HG03039 (cell line): ENCODE measurements around the gene MFSD2B.
"Not testable (repeated sequence)": the region's sequence is repeated elsewhere in the genome, so short reads cannot be mapped to it uniquely, and the experiment has no call there.

ENCODE experiments used
- ATAC-seq: cut with Tn5 transposase; IDR thresholded peaks from one replicate; pipeline ENCODE4 v1.9.1; 2021; ENCODE audit warnings: mild to moderate bottlenecking, moderate library complexity; ENCODE audit not compliant: unreplicated experiment

Gene MFSD2B, protein sequence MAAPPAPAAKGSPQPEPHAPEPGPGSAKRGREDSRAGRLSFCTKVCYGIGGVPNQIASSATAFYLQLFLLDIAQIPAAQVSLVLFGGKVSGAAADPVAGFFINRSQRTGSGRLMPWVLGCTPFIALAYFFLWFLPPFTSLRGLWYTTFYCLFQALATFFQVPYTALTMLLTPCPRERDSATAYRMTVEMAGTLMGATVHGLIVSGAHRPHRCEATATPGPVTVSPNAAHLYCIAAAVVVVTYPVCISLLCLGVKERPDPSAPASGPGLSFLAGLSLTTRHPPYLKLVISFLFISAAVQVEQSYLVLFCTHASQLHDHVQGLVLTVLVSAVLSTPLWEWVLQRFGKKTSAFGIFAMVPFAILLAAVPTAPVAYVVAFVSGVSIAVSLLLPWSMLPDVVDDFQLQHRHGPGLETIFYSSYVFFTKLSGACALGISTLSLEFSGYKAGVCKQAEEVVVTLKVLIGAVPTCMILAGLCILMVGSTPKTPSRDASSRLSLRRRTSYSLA

DNA sequence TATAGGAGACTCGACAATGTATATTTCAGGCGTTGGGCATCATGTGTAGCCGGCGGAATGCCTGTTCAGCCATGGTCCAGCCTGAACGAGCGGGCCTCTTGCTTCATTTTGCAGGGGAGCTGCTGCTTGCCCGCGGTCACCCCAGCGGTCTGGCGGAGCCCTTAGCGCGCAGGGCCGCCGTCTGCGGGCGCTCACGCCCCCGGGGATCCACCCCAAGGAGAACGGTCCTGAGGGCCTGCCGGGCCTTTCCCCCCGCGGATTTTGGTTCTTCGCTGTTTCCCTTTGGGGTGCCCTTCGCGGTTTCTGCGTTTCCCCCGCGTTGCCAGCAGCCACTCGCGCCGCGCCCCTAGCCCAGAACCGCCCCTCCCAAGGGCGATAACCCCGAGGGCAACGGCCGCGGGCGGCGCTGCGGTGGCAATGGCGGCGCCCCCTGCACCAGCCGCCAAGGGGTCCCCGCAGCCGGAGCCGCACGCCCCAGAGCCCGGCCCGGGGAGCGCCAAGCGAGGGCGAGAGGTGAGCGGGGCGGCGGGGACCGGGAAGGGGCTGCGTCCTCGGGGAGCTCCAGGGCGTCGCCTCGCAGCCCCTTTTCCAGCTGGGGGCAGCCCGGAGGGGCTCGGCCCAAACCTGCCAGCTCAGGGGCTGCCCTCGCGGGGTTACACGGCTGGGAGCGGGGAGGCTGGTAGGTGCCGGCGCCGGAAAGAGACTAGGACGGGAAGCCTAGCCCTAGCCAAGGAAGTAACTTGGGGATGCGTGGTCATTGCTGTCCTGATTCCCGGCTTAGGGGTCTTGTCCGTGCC lies at the start of gene MFSD2B:
Gene MFSD2B (plus strand): TSS at position 406 of the 797 bp plus-strand sequence. CDS start 12 bp downstream, at position 418.
- ATAC-seq = no peak

DNA sequence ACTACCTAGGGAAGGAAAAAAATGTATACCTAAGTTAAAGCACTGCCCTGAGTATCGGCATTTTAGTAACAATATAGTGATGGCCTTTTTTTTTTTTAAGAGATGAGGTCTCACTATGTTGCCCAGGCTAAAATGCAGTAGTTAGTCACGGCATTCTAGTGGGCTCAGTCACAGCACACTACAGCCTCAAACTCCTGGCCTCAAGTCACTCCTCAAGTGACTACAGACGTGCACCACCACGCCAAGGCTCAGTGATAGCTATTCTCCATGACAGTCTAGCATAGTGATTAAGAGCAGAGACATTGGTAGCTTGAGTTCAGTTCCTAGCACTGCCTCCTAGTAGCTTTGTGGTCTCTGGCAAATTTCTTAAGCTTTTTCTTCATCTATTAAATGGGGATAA lies 42.0 kb upstream of the MFSD2B start:
- no peak for ATAC-seq

DNA sequence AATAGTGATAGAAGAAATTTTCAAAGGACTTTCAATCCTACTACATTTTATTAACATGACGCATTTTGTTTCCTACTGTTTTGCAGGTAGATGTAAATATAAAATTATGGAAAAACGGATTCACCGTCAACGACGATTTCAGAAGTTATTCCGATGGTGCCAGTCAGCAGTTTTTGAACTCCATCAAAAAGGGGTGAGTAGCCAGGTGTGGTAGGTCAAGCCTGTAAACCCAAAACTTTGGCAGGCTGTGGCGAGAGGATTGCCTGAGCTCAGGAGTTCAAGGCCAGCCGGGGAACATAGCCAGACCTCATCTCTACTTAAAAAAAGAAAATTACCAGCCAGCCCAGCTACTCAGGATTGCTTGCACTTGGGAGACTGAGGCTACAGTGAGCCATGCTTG lies 33.0 kb upstream of the MFSD2B start:
- ATAC-seq = no peak

DNA sequence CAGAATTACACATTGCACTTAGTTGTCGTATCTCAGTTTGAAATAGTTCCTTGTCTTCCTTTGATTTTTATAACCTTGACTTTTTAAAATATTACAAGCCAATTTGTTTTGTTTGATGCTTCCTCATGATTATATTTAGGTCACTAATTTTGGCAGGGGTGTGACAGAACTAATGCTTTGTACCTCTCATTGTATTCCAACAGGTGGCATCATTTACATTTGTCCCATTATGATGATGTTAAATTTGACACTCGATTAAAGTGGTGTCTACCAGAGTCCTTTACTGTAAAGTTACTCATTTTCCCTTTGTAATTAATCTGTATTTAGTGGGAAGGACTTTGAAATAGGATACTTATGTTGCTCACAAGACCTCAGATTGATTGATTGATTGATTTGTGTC lies 21.5 kb upstream of the MFSD2B start:
- no peak for ATAC-seq

DNA sequence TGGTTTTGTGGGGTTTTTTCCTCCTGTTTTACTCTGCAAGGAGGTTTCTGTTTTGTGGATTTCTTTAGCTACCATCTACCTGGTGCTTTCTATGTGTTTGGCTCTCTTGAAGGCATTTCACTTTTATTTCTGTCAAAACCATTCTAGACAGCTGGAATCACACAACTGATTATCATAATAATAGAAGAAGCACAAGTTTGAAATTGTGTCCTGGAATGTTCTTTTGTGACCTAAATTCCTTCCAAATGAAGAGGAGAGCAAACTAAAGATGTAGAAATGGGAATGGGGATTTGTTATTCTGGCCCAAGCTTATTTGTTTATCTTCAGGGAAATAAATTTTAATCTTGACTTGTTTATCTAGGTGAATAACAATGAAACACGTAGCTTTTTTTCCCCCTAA lies 17.0 kb upstream of the MFSD2B start:
- ATAC-seq = no peak

DNA sequence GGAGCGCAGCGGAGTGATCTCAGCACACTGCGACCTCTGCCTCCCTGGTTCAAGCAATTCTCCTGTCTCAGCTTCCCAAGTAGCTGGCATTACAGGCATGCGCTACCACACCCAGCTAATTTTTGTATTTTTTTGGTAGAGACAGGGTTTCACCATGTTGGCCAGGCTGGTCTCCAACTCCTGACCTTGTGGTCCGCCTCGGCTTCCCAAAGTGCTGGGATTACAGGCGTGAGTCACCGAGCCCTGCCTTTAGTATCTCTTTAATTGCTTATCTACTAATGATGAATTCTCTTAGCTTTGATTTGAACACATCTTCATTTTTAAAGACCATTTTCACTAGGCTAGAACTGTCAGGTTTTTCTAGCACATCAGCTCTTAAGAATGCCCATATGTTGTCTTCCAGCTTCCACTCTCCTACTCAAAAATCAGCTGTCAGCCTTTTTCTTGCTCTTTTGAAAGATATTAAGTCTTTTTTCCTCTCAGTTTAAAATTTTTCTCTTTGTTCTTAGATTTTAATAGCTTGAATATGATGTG lies 16.1 kb upstream of the MFSD2B start:
- no peak for ATAC-seq

DNA sequence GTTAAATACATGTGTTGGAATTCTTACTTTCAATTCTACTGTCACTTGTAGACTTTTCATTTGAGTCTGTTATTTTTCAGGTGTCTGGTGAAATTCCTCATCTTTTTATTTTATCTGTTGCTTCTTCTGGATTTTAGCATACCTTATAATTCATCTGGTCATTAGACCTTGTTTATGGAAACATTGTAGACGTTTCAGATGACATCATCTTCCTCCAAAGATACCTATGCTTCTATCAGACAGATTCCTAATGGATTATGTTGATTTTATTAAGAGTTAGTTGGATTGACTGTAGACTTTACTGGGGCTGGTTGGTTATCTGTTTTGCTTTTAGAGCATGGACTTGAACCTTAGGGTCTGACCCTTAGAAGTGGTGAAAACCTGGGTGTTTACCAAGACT lies 15.3 kb upstream of the MFSD2B start:
- no peak for ATAC-seq

DNA sequence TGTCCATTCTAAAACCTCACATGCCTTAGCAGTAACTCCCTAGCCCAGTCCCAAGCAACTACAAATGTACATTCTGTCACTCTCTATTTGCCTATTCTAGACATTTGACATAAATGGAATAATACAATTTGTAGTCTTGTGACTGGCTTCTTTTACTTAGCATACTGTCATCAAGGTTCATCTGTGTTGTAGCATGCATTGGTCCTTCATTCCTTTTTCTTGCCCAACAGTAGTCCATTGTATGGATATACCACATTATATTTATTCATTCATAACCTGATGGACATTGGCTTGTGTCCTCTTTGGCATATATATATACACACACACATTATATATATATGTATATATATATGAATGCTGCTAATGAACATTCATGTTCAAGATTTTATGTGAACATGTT lies 2.2 kb upstream of the MFSD2B start:
- no peak for ATAC-seq

DNA sequence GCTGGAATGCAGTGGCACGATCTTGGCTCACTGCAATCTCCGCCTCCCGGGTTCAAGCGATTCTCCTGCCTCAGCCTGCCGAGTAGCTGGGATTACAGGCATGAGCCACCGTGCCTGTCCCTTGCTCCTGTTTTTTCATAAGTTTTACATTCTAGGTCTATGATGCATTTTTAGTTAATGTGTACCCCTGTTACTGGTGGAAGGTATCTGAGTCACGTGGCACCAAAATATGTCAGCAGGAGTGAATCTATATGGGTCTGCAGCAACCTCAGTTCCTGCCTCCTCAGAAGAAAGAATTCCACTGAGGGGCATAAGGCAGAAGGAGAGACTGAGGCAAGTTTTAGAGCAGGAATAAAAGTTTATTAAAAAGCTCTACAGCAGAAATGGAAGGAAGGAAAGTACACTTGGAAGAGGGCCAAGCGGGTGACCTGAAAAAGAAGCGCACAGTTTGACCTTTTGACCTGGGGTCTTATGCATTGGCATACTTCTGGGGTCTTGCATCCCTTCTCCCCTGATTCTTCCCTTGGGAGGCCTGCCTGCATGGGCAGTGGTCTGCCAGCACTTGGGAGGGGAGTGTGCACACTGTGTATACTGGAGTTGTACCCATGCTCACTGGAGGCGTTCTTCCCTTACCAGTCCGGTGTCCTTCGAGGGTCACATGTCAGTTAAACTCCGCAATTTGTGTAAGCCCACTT lies 1.1 kb upstream of the MFSD2B start:
- ATAC-seq = no peak

DNA sequence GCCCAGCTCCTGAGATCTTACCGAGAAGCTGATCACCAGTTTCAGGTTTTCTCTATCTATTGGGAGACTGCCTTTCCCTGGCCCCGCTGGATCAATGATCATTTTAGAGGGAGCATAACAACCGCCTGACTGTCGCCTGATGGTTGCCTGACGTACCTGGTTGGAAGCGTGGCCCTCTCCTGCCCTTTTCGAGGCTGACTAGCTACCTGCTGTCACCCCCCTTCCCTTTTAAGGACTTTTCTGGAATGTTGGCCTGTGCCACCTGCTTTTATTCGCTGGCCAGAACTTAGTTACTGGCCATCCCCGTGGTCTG lies 562 bp upstream of the MFSD2B start:
- no peak for ATAC-seq

DNA sequence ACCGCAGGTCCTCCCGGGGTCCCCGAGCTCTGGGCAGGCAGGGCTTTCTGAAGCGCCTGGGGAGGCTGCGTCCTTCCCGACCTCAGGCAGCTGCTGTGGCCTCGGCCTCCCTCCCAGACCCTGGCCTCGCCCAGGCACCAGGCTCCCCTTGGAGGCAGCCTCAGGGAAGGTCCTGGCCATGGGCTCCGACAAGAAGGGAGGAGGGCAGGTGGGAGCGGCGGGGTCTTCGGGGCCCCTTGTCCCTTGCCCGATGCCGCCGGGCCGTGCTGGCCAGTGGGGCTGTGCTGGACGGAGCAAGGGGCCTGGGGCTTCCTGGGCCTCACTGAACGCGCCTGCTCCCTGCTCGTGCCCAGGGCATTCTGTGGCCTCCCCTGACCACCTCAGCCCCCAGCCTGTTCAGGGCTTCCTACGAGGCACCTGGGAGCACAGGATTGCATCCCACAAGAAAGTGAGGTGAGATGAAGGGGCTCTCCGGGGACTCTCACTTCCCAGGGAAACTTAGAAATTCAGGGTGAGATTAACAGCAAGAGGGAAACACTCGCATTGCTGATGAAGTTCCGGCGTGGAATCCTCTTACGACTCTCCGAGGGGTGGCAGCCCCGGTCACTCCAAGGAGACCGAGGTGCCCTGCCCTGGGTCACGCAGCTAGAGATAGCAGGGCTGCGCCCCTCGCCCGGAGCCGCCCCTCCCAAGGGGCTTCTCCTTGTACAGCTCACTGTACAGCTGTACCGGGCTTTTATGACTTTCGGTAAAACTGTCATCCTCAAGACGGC lies 778 bp downstream of the MFSD2B start:
- no peak for ATAC-seq

DNA sequence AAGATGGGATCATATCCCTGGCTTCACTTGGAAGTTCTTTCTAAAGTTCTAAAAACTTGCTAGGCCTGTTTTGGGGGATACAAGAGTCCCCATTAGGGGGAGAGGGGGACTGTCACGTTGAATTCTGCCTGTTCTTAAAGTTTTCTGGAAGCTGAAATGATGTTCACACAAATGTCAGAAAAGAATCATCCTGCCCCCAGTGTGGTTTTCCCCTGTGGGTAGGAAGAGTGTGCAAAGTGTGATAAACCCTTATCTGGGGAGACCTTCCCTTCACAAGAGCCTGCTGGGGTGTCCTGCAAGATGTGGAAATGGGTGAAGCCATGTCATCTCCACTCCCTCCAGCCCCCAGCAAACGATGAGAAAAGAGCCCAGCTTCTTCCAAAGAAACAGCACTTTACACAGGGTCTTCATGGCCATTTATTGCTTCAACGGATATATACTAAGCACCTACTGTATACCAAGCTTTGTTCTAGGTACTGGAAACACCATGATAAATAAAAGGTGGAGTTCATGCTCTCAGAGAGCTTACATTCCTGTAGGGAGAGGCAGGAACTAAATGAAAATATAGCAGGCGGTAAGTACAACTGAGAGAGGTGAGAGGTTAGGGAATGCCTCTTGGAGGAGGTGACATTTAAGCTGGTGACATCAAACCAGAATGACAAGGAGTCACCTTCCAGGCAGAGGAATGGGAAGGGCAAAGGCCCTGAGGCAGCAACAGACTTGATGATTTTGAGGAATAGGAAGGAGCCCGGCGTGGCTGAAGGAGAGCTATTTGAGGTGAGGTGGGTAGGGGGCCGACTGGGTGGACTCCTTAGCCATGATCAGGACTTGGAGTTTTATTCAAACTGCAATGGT lies 1.6 kb downstream of the MFSD2B start:
- no peak for ATAC-seq

DNA sequence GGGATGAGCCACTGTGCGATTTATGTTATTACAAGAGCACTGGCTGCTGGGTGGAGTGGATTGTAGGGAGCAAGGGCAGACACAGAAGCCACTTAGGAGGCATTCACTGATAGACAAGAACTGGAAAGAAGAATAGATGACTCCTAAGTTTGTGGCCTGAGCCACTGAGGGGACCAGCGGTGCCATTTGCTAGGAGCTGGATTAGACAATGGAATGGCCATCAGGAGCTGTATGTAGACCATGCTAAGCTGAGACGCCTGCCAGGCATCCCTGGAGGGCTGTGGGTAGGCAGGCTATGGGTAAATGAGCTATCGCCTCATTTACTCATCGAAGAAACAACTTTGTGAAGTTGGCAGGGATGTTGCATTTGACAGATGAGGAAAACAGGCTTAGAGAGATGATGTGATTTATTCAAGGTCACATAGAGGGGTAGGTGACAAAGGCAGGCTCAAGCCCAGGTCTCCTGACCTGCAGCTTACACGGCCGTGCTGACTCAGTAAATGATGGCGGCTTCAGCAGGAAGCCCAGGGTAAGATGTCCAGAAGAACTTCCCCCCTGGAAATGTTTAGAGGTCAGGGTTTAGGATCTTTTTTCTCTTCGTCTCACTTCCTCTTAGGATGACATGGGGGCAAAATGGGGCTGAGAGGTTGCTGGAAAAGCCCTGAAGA lies 2.8 kb downstream of the MFSD2B start:
- no peak for ATAC-seq

DNA sequence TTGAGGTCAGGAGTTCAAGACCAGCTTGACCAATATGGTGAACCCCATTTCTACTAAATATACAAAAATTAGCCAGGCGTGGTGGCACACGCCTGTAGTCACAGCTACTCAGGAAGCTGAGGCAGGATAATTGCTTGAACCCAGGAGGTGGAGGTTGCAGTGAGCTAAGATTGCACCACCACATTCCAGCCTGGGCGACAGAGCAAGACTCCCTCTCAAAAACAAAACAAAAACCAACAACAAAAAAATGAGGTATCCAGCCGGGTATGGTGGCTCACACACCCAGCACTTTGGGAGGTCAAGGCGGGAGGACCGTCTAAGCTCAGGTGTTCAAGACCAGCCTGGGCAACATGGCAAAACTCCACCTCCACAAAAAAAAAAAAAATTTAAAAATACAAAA lies 5.0 kb downstream of the MFSD2B start:
- not testable (repeated sequence) for ATAC-seq

DNA sequence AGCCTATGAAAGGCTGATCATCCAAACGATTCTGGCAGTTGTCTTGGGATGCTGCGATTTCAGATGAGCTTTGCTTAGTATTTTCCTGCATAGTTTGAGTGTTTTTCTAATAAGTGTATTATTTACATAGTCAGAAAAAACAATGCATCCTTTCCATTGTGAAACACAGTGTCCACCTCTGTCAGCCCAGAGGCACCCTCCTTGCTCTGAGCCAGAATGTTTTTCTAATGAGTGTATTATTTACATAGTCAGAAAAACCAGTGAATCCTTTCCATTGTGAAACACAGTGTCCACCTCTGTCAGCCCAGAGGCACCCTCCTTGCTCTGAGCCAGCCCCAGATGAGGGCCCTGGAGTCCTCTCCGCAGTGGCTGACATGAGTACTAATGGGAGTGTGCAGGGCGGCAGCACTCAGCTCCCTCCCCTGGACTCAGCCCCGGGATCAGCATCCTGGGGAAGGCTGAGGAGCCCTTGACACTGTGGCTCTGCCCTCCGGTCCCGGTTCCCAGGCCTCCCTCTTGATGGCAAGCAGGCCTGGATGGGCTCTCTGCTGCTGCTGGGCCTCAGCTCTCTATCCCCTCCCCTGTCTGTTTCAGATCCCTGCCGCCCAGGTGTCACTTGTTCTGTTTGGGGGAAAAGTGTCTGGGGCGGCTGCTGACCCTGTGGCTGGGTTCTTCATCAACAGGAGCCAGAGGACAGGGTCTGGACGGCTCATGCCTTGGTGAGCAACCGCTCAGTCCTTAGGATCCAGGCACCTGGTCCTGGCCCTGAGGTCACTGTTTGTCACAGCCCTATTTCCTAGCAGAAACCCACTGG lies 5.9 kb downstream of the MFSD2B start:
- no peak for ATAC-seq

DNA sequence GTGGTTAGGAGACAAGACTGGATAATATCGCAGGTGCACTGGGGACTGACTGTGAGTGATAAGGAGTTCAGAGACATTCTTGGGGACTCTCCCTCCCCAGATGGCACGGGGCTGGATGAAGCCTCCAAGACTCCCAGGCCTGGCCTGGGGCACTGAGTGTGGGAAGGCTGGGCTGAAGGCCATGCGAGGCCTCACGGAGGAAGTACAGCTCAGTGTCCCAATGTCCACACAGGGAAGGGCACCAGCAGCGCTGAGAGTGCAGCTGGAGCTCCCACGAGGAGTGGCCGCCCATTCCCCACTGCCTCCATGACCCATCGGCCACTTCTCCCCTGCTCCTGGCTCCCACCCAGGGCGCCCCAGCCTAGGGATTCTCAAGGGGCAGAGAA lies 6.5 kb downstream of the MFSD2B start:
- no peak for ATAC-seq

DNA sequence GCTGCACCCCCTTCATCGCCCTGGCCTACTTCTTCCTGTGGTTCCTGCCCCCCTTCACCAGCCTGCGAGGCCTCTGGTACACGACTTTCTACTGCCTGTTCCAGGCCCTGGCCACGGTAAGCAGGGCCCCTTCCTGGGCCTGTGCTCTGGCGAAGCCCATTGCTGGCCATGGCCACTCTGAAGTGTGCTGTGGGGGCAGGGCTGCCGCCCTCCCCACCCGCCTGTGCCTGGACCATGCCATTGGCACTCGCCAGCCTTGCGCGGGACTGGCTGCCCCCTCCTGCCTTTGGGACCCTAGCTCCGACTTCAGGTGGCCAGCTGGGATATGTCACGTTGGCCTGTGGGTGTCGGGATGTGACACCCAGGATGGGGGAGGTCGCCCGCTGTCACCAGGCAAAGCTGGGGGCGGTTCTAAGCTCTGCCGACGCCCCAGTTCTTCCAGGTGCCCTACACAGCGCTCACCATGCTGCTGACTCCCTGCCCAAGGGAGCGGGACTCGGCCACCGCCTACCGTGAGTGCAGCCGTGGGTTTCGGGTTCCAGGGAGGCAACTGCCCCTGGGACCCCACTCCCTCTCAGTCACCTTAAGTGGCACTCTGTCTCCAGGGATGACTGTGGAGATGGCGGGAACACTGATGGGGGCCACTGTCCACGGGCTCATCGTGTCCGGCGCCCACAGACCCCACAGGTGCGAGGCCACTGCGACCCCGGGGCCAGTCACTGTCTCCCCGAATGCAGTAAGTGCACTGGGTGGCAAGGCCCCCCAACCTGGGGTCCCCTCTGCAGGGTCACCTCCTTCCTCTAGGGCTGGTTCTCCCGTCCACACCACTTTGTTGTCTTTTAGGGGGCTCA lies 7.2 kb downstream of the MFSD2B start:
- ATAC-seq = no peak
